H1 (cell line): ENCODE results near the gene MAGEA9B. TPM values are rescaled to one million over a fixed set of nuclear protein-coding genes. Genes with fewer than 3 reads are reported as not detected.

Experiments
- JUN ChIP-seq: IDR thresholded peaks from 2 replicates; pipeline ENCODE4 v1.6.1; 2011; ENCODE audit warnings: low read depth, mild to moderate bottlenecking, improper control_type of control experiment, low read length
- polyA plus RNA-seq, 7 experiments: library from polyadenylated mRNA; depleted of rRNA in 3 of 7; stranded (reverse) in 5 of 7; unstranded in 2 of 7; fragments of >200 nt in 5 of 7; fragments of 200-250 nt in 2 of 7; gene quantifications; 1 replicate in 5 of 7; 2 replicates in 1 of 7; 4 replicates in 1 of 7; pipeline versions ENCODE4 v1.2.1 to v1.2.3, GENCODE V29; 2011 to 2013; ENCODE audit warnings: missing spikeins in 2 of 7, mixed read lengths in 2 of 7
- total RNA-seq: library from RNA; stranded (reverse); fragmentation: NEBNext Ultra II Directional; extraction: Animal tissue kit (Norgen Biotek cat#: 25700); gene quantifications from 2 replicates; pipeline ENCODE4 v1.2.1, GENCODE V29; 2021

The MAGEA9B gene
- total and polyA plus RNA-seq, 2 of the 8 experiments (the other 6 are each of a cell fraction or from before 2014, with no cell fraction given): 0.06 TPM; not detected in 1

- TF ChIP-seq JUN: no peak
These were observed 46.4 kb downstream of the MAGEA9B start, which contains the start of gene EOLA1 (continued) for GRCh38 chrX:149540621-149541520.
